Fibroblast of upper back skin (primary cell): Measurements from ENCODE around the gene ABCD1.
A peak's percentile ranks its signal among the peaks of the same experiment; 100 is the strongest.
"Not testable (repeated sequence)": the region's sequence is repeated elsewhere in the genome, so short reads cannot be mapped to it uniquely, and the experiment has no call there.

Experiments used
- DNase-seq: peaks from one replicate; pipeline ENCODE4 v3.0.0-alpha.2; 2013

Gene ABCD1

DNA sequence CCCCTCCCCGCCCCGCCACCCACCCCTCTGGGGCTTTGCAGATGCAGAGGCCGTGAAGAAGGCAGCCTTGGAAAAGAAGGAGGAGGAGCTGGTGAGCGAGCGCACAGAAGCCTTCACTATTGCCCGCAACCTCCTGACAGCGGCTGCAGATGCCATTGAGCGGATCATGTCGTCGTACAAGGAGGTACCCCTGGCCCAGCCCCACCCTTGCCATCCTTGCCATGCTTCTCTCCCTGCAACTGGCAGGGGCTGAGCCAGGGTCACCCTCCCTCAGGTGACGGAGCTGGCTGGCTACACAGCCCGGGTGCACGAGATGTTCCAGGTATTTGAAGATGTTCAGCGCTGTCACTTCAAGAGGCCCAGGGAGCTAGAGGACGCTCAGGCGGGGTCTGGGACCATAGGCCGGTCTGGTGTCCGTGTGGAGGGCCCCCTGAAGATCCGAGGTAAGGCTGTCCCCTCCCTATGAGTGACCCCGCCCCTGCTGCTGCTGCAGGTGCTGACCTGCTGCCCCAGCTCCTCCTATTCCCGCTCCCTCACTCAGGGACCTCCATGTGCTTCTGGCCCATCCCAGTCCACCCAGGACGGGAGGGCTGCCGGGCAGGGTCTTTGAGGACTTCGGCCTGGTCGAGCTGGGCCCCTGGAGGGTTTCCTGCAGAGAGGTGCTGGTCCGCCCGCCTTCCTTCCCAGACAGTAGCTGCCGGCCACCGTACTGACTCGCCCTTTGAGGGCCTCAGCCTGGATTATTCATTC lies 11.6 kb downstream of the ABCD1 start:
- no peak for DNase-seq

GRCh38 chrX:153736871-153737441 lies 12.3 kb downstream of the ABCD1 start:
- no peak for DNase-seq

DNA sequence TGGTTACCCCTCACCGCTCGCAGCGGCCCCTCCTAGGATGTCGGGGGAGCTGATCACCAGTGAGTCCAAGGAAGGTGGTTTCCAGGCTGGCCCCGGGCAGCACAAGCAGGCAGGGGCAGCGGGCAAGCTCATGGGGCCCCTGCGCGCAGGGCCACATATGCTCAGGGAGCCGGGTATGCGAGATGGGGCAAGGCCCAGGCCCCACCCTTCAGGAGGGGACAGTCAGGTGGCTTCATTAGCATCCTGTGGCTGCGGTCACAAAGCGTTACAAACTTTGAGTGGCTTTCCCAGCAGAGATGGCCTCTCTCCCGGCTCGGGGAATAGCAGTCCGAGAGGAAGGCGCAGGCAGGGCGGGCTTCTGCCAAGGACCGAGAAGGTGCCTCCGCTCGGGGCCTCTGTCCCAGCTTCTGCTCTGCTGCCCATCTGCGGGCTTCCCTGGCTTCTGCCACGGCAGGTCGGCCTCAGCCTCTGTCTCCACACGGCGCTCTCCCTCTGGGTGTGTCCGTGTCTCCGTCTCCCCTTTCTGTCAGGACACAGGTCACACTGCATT lies 13.5 kb downstream of the ABCD1 start:
- DNase-seq = no peak

- DNase-seq = no peak
These were observed 15.3 kb downstream of the ABCD1 start for GRCh38 chrX:153739754-153740486.

DNA sequence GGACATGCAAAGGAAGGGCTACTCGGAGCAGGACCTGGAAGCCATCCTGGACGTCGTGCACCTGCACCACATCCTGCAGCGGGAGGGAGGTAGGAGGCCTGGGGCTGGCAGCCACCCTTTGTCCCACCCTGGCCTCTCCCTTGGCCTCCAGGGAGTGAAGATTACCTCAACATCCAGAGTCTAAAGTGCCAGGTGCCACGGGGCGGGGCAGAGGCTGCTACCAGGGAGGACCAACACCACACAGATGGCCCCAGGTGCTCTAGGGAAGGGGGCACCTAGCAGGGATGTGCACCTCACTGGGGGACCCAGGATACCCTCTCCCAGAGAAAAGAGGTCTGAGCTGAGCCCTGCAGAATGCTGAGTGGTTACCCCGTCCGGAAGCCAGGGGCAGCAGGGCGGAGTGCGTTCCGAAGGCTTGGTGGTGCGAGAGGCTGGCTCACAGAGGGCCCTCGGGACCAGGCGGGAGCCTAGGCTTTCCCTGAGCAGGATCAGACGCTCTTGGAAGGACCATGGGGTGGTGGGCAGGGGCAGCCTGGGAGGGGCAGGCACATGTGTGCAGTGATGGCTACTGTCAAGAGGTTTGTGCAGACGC lies 16.1 kb downstream of the ABCD1 start:
- no peak for DNase-seq

DNA sequence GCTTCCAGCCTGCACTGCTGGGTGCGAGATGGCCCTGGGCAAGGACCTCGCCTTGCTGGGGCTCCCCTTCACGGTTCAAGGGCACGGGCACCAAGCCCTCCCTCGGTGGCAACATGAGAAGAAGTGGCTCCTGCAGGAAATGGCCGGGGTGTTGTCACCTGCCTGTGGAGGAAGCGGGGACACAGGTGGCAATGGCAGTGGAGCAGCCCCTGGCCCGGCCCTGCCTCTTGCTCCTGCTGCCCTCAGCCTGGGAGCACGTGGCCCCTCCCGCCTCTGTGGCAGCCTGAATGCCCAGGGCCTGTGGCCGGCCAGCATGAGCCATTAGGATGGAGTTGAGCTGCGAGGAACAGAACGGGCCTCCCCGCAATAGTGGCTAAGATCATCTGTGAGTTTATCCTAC lies 16.8 kb downstream of the ABCD1 start:
- no peak for DNase-seq

DNA sequence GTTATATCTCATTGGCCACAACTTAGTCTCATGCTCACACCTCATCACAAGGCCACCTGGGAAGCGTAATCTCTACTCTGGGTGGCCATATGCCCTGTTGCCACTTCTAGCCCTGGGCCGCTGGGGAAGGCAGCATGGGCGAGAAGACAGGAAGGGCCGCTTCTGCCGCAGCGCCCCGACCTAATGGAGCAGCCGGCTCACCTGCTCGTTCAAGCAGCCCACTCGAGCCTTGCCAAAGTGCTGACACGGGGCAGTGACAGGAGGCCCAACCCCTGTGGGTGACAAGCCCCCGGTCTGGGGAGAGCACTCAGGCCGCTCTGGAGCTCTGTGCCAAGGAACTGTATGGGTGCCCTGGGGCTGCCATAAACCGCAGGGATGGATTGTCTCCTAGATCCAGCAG lies 17.5 kb downstream of the ABCD1 start:
- not testable (repeated sequence) for DNase-seq

GRCh38 chrX:153742796-153743467 lies 18.3 kb downstream of the ABCD1 start:
- not testable (repeated sequence) for DNase-seq

DNA sequence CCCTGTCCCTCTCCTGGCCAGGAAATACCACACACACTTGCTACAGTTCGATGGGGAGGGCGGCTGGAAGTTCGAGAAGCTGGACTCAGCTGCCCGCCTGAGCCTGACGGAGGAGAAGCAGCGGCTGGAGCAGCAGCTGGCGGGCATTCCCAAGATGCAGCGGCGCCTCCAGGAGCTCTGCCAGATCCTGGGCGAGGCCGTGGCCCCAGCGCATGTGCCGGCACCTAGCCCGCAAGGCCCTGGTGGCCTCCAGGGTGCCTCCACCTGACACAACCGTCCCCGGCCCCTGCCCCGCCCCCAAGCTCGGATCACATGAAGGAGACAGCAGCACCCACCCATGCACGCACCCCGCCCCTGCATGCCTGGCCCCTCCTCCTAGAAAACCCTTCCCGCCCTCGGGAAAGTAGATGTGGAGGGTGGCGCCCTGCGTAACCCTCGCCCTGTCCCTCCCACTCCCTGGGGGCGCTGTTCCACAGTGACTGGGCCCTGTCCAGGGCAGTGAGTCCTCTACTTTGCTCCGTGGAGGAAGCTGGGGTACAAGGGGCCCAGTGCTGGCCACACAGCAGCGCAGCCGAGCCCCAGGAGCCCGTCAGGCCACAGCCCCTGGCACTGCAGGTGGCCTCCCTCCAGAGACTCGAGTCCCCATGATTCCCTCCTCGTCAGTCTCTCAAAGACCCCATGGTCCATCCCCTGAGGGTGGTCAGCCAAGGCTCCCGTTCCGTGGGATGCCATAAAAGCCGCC lies 19.0 kb downstream of the ABCD1 start:
- DNase-seq = peak; percentile 23

DNA sequence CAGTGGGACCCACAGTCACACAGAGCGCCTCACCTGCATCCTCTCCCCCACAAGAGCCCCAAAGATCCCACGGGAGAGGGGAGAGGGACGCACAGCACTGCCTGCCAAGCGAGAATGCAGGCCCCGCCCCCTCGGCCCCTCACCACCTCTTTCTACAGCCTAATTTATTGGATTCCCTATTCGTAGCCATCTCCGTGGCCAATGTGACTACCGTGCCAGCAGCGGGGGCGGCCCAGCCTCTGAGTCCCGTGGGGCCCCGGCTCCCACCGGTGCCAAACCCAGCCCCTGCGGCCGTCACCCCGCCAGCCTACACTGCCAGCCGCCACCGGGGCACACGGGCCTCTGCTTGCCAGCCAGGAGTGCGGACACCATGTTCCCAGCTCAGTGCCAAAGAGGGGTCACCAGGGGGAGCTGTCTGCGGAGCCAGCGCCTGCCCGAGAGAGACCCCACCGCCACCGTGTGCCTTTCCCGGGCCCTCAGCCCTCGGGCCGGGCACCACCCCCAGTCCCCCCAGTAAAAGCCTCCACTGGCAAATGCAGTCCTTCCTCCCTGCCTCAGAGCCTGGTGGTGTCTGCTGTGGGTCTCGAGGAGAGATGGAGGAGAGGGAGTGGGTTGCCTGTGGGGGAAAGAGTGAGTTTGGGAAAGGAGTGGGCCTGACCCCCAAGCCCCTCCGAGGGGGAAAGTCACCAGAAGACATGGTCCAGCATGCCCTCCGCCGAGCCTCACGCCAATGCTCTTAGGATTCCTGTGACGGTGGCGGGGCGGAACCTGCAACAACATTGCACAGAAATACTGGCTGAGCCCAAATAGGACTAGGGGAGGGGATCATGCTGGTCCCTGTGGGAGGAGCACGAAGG lies 19.8 kb downstream of the ABCD1 start:
- DNase-seq = peak; percentile 21

- not testable (repeated sequence) for DNase-seq
These were observed 20.4 kb downstream of the ABCD1 start for GRCh38 chrX:153745067-153745433.

DNA sequence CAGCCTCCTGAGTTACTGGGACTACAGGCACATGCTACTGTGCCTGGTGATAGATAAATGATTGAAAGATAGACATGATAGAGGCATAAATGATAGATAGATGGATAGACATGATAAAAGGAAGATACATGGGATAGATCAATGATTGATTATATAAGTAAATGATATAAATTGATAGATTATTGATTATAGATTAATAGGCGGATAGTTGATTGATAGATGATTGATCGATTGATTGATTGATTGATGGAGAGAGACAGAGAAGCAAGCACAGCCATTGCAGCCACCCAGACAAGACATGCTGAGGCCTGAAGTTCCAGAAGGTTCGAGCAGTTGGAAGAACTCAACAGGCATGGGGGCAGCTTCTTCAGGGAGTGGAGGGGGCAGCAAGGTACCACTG lies 21.7 kb downstream of the ABCD1 start:
- DNase-seq = no peak

DNA sequence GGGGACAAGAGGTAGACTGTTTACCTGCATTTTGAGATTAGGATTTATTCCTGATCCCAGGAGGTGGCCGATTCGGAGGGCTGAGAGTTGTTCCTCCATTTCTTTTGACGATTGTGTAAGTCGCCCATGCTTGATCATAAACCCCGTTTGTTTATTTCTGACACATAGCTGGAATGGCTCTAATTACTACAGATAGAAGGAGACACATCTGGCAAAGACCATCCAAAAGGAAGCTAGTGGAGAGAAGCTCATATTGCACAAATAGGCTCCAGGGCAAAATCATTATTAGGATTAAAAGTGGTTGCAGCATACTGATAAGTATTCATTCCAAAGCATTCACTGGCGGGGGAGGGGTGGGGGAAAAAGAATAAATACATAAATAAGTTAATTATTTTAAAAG lies 22.3 kb downstream of the ABCD1 start:
- not testable (repeated sequence) for DNase-seq

DNA sequence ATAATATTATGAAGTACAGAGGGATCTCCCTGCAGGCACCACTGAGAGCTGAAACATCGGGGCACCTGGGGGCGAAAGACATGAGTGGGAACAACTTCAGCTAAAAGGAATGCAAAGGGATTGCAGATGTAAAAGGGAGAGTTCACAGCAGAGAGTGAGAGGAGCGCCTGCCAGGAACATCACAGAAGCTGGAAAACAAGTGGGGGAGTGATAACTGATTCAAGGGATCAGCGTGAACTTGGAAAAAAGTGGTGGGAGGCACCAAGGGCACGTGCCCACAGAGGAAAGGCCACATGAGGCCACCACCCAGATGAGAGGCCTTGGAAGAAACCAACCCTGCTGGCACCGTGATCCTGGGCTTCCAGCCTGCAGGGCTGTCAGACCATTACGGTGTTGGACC lies 24.4 kb downstream of the ABCD1 start:
- DNase-seq = not testable (repeated sequence)

DNA sequence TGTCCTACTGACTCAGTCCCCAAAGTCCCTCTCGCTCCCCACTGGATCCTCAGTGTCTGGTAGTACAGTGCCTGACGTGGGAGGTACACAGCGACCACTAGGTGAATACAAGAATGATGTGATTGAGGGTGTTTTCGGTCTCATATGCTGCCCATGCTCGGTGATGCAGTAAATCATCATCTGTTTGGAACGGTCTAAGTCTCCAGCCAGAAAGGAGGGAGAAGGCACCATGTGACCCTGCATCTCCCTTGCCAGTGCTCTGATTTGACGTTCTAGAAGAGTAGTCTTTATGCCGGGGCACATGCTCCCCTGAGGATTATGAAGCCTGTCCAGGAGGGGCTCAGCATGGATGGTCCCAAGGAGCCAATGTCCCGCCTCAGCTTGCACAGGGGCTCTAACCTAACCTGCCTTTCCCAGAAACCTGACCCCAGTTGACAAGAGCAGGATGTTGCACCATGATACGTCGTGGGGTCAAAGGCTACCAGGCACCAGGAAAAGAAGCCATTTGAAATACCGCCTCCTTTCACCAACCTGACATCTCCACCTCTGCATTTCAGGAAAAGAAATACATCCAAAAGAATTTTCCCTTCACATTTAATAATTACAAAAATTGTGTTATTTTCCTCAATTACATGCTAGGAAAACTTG lies 25.6 kb downstream of the ABCD1 start:
- DNase-seq = no peak

GRCh38 chrX:153755136-153755535 lies 30.5 kb downstream of the ABCD1 start:
- no peak for DNase-seq

- no peak for DNase-seq
These were observed 37.2 kb downstream of the ABCD1 start for GRCh38 chrX:153761863-153762262.

GRCh38 chrX:153762626-153763173 lies 38.0 kb downstream of the ABCD1 start:
- no peak for DNase-seq

DNA sequence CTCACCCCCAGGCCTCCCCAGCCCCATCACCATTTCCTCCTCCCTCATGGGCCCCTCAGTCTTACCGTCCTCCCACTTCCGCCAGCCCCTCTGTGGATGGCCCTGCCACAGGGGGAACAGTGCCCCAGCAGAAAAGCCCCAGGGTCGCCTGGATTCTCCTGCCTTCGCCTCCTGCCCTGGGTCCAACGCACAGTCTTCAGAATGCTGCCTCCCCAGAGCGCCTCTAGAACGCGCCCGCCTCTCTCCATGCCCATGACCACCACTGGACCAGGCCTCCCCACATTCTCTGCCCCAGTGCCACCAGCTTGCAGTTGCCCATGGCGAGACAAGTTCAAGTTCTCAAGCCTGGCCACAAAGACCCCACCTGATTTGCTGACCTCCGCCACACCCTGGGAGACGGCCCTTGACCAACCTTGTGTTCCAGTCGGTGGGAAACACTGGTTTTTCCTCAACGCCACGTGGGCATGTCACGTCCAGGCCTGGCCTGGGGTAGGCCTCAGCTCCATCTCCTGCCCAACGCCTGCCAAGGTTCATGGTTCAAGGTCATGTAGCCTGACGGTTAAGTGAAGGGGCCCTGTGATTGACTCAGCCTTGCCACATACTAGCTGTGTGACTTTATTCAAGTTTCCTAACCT lies 38.8 kb downstream of the ABCD1 start:
- DNase-seq = no peak
